Fibroblast of lung (primary cell): ENCODE data around the gene CMIP. TPM values are rescaled to one million over a fixed set of nuclear protein-coding genes. Genes with fewer than 3 reads are reported as not detected.

Source experiments
- DNase-seq, 2 donors: peaks; one replicate each; pipeline versions ENCODE4 v3.0.0 to v3.0.0-alpha.2; 2010; ENCODE audit warnings: low read depth in 2 of 2
- H2AFZ ChIP-seq: 2 replicates; pipeline ENCODE4 v1.5.1; 2012; ENCODE audit warnings: low read length, control low read depth, inconsistent platforms
- H3K27ac ChIP-seq: 2 replicates; pipeline ENCODE4 v1.5.1; 2011; ENCODE audit warnings: low read length, control low read depth; ENCODE audit not compliant: insufficient read depth
- H3K27me3 ChIP-seq: 2 replicates; pipeline ENCODE4 v1.5.1; 2011; ENCODE audit warnings: mild to moderate bottlenecking, low read length; ENCODE audit not compliant: control insufficient read depth, insufficient read depth
- H3K36me3 ChIP-seq: 2 replicates; pipeline ENCODE4 v1.5.1; 2011; ENCODE audit warnings: low read length; ENCODE audit not compliant: control insufficient read depth, insufficient read depth
- H3K4me1 ChIP-seq: 2 replicates; pipeline ENCODE4 v1.5.1; 2011; ENCODE audit warnings: low read length; ENCODE audit not compliant: control insufficient read depth, insufficient read depth; ENCODE audit errors: extremely low read depth
- H3K4me2 ChIP-seq: 2 replicates; pipeline ENCODE4 v1.5.1; 2011; ENCODE audit warnings: low read length, control low read depth; ENCODE audit not compliant: insufficient read depth; ENCODE audit errors: extremely low read depth
- H3K4me3 ChIP-seq, 4 experiments: fragments of 200-600 bp in 1 of 4; sonication (generic) in 1 of 4; replicated peaks in 1 of 4; 2 replicates each; pipeline ENCODE4 v1.5.1; 2011 to 2016; ENCODE audit warnings: low read length in 4 of 4, low read depth in 3 of 4, mild to moderate bottlenecking in 3 of 4, control low read depth in 2 of 4, inconsistent platforms in 1 of 4, mixed read lengths in 1 of 4; ENCODE audit not compliant: insufficient read depth in 1 of 4; ENCODE audit errors: control extremely low read depth in 1 of 4
- H3K79me2 ChIP-seq: 2 replicates; pipeline ENCODE4 v1.5.1; 2012; ENCODE audit warnings: mild to moderate bottlenecking, low read length, inconsistent platforms; ENCODE audit not compliant: control insufficient read depth, insufficient read depth
- H3K9ac ChIP-seq: 2 replicates; pipeline ENCODE4 v1.5.1; 2011; ENCODE audit warnings: mild to moderate bottlenecking, low read length, control low read depth; ENCODE audit not compliant: insufficient read depth
- H3K9me3 ChIP-seq: 2 replicates; pipeline ENCODE4 v1.5.1; 2012; ENCODE audit warnings: low read depth, low read length; ENCODE audit not compliant: control insufficient read depth, insufficient read depth
- H4K20me1 ChIP-seq: 2 replicates; pipeline ENCODE4 v1.5.1; 2011; ENCODE audit warnings: low read length; ENCODE audit not compliant: control insufficient read depth, insufficient read depth; ENCODE audit errors: extremely low read depth
- EZH2 ChIP-seq: IDR thresholded peaks from 2 replicates; pipeline ENCODE4 v1.5.1; 2012; ENCODE audit warnings: low read length, control low read depth, mild to moderate bottlenecking; ENCODE audit errors: missing control alignments
- polyA plus RNA-seq, 2 donors: library from polyadenylated mRNA; depleted of rRNA in 1 of 2; stranded (reverse) in 1 of 2; unstranded in 1 of 2; fragments of >200 nt; gene quantifications; 2 replicates each; pipeline ENCODE4 v1.2.1, GENCODE V29; 2011 to 2012; ENCODE audit warnings: missing spikeins in 1 of 2
- total RNA-seq: library from RNA; depleted of rRNA; stranded (reverse); fragments of >200 nt; gene quantifications from 2 replicates; pipeline ENCODE4 v1.2.1, GENCODE V29; 2014
- TF ChIP-seq, protein P1 (sequence below), 2 donors: IDR thresholded peaks in 1 of 2; conservative IDR thresholded peaks in 1 of 2; 1 replicate in 1 of 2; 2 replicates in 1 of 2; pipeline ENCODE4 v1.5.1; 2011 to 2012; ENCODE audit warnings: low read length in 2 of 2, control low read depth in 1 of 2, inconsistent platforms in 1 of 2, low read depth in 1 of 2, mild to moderate bottlenecking in 1 of 2

Gene CMIP
- total and polyA plus RNA-seq, 2 donors (not counting 1 experiment from before 2014, with no cell fraction given) = 1.9 to 5.1 TPM

DNA sequence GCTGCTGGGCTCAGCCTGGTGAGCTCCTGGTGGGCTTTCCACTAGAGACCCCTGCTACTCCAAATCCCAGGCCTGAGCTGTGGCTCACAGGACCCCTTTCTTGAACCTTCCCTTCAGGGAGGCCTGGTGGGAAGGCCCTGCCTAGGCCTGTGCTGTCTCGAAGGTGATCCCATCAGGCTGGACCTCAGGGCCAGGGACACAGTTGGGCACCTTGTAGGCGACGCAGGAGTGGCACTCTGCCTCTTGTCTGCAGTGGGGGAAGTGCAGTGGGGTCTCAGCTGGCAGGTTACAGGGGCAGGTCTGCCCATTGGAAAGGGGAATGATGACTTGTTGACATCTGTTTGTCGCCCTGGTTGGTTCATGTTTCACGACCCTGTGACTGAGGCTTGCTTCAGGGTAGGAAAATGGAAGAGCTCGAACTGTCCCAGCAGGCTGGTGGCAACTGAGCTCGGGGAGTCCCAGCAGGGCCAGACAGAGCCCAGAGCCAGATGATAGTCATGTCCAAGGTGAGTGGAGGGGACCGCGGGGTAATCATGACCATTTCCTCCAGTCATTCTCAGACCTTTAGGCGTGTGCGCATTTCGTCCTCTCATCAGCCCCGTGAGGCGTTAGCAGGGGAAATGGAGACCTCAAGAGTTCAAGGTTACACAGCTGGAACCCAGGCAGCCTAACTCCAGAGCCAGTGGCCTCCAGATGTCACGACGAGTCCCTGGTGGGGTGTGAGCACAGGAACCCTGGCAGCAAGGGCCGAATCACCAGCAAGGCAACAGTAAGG lies 11.3 kb downstream of the CMIP start:
- Histone ChIP-seq H4K20me1 (no peaks in the 10 kb centered on the region), H3K4me3 (no peak overlapping the region), H3K9ac (no peak overlapping the region), H3K27ac (no peak overlapping the region), H3K9me3 (no peaks in the 10 kb centered on the region), H3K27me3 (no peaks in the 10 kb centered on the region), H3K36me3 (no peaks in the 10 kb centered on the region), H2AFZ (no peak overlapping the region), H3K4me1 (peaks cover 3% of the 10 kb centered on the region), H3K4me2 (no peak overlapping the region), H3K79me2 (peaks cover 9% of the 10 kb centered on the region)
- TF ChIP-seq, protein P1, sequence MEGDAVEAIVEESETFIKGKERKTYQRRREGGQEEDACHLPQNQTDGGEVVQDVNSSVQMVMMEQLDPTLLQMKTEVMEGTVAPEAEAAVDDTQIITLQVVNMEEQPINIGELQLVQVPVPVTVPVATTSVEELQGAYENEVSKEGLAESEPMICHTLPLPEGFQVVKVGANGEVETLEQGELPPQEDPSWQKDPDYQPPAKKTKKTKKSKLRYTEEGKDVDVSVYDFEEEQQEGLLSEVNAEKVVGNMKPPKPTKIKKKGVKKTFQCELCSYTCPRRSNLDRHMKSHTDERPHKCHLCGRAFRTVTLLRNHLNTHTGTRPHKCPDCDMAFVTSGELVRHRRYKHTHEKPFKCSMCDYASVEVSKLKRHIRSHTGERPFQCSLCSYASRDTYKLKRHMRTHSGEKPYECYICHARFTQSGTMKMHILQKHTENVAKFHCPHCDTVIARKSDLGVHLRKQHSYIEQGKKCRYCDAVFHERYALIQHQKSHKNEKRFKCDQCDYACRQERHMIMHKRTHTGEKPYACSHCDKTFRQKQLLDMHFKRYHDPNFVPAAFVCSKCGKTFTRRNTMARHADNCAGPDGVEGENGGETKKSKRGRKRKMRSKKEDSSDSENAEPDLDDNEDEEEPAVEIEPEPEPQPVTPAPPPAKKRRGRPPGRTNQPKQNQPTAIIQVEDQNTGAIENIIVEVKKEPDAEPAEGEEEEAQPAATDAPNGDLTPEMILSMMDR (conservative IDR thresholded peaks at IDR 0.05 in 1 of 2, IDR thresholded peaks at IDR 0.05 in 1 of 2; ENCODE audit: low read depth in 1 of 2, low read length in 2 of 2) = no peak
- no peak for TF ChIP-seq EZH2
- DNase-seq = no peak

DNA sequence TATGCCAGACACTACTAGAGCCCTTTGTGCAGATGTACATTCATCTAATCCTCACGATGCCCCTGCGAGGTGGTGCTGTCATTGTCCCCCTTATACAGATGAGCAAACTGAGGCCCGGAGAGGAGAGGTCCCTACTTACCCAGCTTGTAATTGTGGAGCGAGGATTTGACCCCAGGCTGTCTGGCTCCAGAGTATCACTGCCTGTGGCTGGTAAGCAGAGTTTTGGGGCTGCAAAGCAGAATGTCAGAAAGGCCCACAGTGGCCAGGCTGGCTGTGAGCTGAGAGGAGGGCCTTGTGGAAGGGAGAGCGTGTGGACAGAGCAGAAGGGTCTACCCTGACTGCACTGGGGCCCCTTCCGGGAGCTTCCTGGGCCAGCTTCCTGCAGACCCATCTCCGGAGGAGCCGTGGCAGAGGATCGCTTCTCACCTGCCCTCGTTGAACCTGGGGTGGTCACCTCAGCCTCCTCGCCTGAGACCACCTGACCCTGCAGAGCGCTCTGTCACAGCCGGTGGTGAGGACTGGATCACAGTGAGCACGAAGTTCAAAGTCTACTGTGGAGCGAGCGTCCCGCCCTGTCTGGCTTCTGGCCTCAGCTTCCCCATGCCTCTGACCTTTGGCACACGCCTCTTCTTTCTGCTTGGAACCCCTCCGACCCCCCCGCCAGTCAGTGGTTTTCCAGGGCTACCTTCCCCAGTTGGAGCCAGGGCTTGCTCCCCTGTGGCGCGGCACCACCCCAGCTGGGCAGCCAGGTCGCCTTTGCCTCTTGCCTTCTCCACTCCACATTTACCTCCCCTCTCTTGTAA lies 12.1 kb downstream of the CMIP start:
- H3K4me1 ChIP-seq = peaks cover 3% of the 10 kb centered on the region
- H3K36me3 ChIP-seq = no peaks in the 10 kb centered on the region
- H3K9me3 ChIP-seq = no peaks in the 10 kb centered on the region
- H3K4me3 ChIP-seq = no peak overlapping the region
- H3K27me3 ChIP-seq = no peaks in the 10 kb centered on the region
- H3K4me2 ChIP-seq = no peak overlapping the region
- H3K27ac ChIP-seq = no peak overlapping the region
- H3K9ac ChIP-seq = no peak overlapping the region
- H4K20me1 ChIP-seq = no peaks in the 10 kb centered on the region
- H3K79me2 ChIP-seq = peaks cover 7% of the 10 kb centered on the region
- H2AFZ ChIP-seq = no peak overlapping the region
- TF ChIP-seq EZH2 = no peak
- TF ChIP-seq, protein P1 (conservative IDR thresholded peaks at IDR 0.05 in 1 of 2, IDR thresholded peaks at IDR 0.05 in 1 of 2; ENCODE audit: low read depth in 1 of 2, low read length in 2 of 2) = no peak
- no peak for DNase-seq

DNA sequence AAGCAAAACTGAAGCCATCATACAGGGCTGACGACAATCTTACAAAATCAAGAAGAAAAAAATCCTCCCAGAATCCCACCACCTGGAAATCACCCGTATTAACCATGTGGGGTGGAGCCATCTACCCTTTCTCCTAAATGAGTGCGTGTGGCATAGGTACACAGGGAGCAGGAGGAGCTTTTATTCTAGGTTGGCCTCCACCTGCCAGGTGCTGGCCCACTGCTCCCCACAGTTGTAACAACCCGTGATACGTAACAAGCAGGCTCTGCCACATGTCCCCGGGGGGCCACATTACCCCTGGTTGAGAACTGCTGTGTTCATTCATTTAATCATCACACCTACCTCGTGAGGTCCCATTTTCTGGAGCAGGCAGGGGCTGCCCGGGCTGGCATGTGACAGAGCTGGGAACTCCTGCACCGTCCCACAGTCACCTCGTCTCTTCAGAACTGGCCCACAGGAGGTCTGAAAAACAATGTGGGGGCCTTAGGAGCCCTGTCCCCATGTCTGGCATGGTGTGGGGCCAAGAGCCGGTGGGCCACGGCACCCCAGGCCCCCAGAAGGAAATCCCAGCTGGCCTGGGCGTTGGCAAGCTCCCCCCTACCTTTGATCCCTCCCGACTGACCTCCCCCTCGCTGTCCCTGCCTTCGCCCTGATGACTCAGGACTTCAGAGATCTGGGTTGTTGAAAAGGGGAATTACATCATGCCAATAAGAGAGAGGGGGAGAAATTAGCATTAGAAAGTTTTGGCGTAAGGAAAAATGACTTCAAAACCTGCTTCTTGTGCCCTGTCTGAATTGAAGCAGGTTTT lies 12.9 kb downstream of the CMIP start:
- no peak overlapping the region for H3K4me3 ChIP-seq
- H3K4me2 ChIP-seq = no peak overlapping the region
- H3K36me3 ChIP-seq = no peaks in the 10 kb centered on the region
- peaks cover 3% of the 10 kb centered on the region for H3K79me2 ChIP-seq
- peak; percentile 75 to 80 for DNase-seq
- H3K27ac ChIP-seq = no peak overlapping the region
- TF ChIP-seq EZH2 = no peak
- TF ChIP-seq, protein P1 (conservative IDR thresholded peaks at IDR 0.05 in 1 of 2, IDR thresholded peaks at IDR 0.05 in 1 of 2; ENCODE audit: low read depth in 1 of 2, low read length in 2 of 2) = no peak
- no peak overlapping the region for H3K9ac ChIP-seq
- H3K27me3 ChIP-seq = no peaks in the 10 kb centered on the region
- H3K4me1 ChIP-seq = peaks cover 3% of the 10 kb centered on the region
- H4K20me1 ChIP-seq = no peaks in the 10 kb centered on the region
- H2AFZ ChIP-seq = no peak overlapping the region
- H3K9me3 ChIP-seq = no peaks in the 10 kb centered on the region
